H7 (cell line): ENCODE measurements around the gene SLC9A8. TPM values are rescaled to one million over a fixed set of nuclear protein-coding genes. Genes with fewer than 3 reads are reported as not detected.
"Not testable (repeated sequence)": the region's sequence is repeated elsewhere in the genome, so short reads cannot be mapped to it uniquely, and the experiment has no call there.

Experiments
- DNase-seq: peaks from one replicate; pipeline ENCODE4 v3.0.0; 2012
- H3K27me3 ChIP-seq: 2 replicates; pipeline ENCODE4 v1.6.0; 2011; ENCODE audit warnings: mild to moderate bottlenecking, low read length; ENCODE audit not compliant: control insufficient read depth, insufficient read depth
- H3K36me3 ChIP-seq: replicated peaks from 2 replicates; pipeline ENCODE4 v1.5.1; 2011; ENCODE audit warnings: low read length; ENCODE audit not compliant: control insufficient read depth, insufficient read depth
- H3K4me3 ChIP-seq: 2 replicates; pipeline ENCODE4 v1.5.1; 2011; ENCODE audit warnings: low read depth, mild to moderate bottlenecking, control low read depth, low read length, moderate library complexity; ENCODE audit not compliant: insufficient read depth
- total RNA-seq: library from RNA; depleted of rRNA; stranded (reverse); fragments of >200 nt; shearing (Covaris generic); gene quantifications from 2 replicates; pipeline ENCODE4 v1.2.3, GENCODE V29; 2014

Gene SLC9A8
- total RNA-seq, 1 experiment from 2014 or later, result 6.7 TPM

DNA sequence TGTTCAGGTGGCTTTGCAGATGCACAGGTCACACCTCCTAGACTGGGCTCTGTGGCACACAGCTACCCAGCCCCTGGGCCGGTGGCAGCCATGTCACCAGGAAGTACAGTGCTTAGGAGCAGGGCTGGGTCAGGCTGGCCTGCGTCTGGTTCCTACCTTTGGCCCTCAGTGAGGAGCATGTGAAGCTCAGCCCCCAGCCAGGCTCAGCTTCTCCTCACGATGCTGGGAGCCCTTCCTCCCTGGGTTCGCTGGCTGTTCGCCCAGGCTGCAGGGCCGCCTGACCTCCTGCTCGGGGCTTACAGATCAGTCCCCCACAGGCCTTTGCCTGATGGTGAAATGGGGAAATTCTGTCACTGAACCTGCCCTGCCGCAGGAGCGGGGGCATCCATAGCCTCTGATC is 79.6 kb downstream of the SLC9A8 start:
- DNase-seq, result peak; percentile 48
- H3K27me3 ChIP-seq, result no peaks in the 10 kb centered on the region
- no peak overlapping the region for H3K4me3 ChIP-seq
- H3K36me3 ChIP-seq, result no peaks in the 10 kb centered on the region; the same call in 1 of the 2 replicates

DNA sequence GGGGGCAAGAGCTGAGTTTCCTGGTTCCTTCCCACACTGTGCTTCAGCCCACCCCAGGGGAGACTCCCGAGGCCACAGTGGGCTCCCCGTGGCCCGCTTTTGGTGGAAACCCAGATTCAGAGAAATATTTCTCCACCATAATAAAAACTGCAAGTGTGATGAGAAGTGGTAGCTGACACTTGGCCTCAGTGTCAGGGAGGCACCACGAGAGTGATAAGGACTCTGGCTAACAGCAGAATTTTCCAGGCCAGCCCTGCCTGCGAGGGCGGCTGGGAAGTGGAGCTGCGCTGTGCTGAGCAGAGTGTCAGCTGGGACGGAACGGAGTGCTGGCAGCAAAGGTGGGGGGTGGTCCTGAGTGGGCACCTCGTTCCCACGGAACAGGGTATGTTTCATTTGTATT is 80.2 kb downstream of the SLC9A8 start:
- no peaks in the 10 kb centered on the region; the same call in 1 of the 2 replicates for H3K36me3 ChIP-seq
- no peaks in the 10 kb centered on the region for H3K27me3 ChIP-seq
- DNase-seq, result peak; percentile 35
- no peak overlapping the region for H3K4me3 ChIP-seq

- H3K27me3 ChIP-seq, result no peaks in the 10 kb centered on the region
Observed at GRCh38 chr20:49893242-49894072, 80.8 kb downstream of the SLC9A8 start.

DNA sequence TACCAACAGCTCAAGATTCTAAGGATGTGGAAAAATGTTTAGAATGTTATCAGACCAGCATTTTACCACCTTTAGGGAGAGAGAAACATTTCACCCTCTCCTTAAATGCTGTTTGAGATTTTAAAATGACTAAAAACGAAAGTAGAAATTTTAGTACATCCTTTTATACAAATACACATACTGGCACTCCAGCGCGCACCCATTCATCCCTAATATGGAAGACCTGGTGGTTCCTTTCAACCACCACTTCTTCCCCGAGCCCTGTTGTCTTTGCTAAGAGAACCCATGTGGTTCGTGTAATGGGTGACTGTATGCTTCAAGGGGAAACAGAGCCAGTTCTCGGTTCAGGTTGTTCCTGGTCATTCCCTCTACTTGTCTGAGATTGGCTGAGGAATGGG is 81.4 kb downstream of the SLC9A8 start:
- no peaks in the 10 kb centered on the region for H3K36me3 ChIP-seq
- H3K4me3 ChIP-seq, result no peak overlapping the region
- no peaks in the 10 kb centered on the region for H3K27me3 ChIP-seq
- DNase-seq, result peak; percentile 25

More at GRCh38 chr20:49893242-49894072, 80.8 kb downstream of the SLC9A8 start:
- no peaks in the 10 kb centered on the region for H3K36me3 ChIP-seq
- no peak overlapping the region for H3K4me3 ChIP-seq
- DNase-seq, result peak; percentile 33

- H3K36me3 ChIP-seq, DNase-seq, H3K4me3 ChIP-seq, H3K27me3 ChIP-seq: not testable (repeated sequence)
Observed at GRCh38 chr20:49895474-49896093, 83.0 kb downstream of the SLC9A8 start.

- Histone ChIP-seq H3K4me3 (no peak overlapping the region), H3K36me3 (no peaks in the 10 kb centered on the region), H3K27me3 (no peaks in the 10 kb centered on the region)
- DNase-seq, result no peak
Observed at GRCh38 chr20:49896204-49896603, 83.6 kb downstream of the SLC9A8 start.

- Histone ChIP-seq H3K36me3 (peaks cover 4% of the 10 kb centered on the region), H3K27me3 (no peaks in the 10 kb centered on the region), H3K4me3 (no peak overlapping the region)
- peak; percentile 17 for DNase-seq
Observed at GRCh38 chr20:49899541-49900383, 87.1 kb downstream of the SLC9A8 start.

- no peak for DNase-seq
- Histone ChIP-seq H3K27me3 (no peaks in the 10 kb centered on the region), H3K36me3 (peaks cover 4% of the 10 kb centered on the region), H3K4me3 (no peak overlapping the region)
Observed at GRCh38 chr20:49901588-49901987, 89.0 kb downstream of the SLC9A8 start.

DNA sequence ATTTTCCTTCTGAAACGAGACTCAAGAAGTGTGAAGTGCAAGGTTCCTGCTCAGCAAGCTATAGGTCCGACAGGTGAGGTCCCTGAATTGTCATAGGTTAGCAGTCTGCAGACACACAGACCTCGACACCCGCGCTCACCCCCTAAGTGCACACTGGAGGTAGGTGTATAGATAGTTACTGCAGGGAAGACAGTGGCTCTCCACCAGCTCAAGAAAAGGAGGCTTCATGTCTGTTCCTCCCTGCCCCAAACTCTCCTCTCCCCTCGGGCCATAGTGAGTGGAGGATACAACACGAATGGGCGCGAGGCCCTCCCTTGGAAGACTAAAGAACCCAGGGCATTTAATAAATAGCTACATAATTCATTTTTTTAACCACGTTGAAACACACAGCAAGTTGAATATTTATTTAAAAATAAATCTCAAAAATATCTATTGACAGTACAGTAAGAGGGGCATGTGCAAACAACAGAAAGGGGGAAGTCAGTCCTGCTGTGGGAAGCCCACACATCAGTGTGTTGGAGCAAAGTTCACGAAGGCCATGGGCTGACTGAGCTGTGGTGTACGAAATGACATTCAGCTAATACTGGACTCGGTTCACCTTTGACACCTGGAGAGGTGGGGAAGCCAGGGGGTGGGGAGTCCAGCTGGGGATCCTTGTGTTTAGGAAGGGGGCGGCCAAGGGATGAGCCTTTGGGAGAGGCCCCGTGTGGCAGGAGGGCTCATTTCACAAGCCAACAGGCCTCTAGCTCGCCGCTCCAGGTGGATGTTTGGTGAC is 92.0 kb downstream of the SLC9A8 start:
- DNase-seq, result no peak
- H3K4me3 ChIP-seq, result no peak overlapping the region
- H3K36me3 ChIP-seq, result peaks cover 6% of the 10 kb centered on the region
- no peaks in the 10 kb centered on the region for H3K27me3 ChIP-seq

DNA sequence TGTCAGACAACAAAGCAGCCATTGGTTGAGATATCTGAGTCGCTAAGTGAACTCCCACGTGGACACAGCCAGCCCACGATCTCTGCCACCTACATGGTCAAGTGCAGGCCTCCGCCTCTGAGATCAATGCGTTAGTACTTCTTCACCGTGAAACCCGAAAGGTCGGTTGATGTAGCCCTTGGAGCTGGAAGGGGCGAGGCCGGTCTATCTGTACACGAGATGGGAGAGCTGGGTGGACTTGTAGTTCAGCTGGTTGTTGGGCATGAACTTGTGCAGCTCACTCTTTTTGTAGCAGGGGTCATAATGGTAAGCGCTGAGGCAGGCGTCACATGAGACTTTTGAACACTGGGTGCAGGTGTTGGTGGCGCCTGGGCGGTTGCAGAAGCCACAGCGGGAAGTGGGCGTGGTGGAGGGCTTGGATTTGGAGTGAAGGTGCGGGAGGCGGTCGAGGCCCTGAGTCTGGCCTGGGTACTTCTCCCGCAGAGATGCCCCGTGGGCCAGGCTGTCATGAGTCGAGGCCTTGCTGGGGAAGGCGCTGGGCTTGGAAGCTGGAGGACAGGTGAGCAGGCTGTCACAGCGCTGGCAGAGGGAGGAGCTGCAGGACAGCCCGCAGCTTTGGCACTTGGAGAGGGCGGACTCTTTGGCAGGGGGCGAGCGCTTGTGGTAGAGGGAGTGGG is 92.9 kb downstream of the SLC9A8 start:
- Histone ChIP-seq H3K4me3 (no peak overlapping the region), H3K36me3 (peaks cover 6% of the 10 kb centered on the region), H3K27me3 (no peaks in the 10 kb centered on the region)
- DNase-seq, result peak; percentile 39

DNA sequence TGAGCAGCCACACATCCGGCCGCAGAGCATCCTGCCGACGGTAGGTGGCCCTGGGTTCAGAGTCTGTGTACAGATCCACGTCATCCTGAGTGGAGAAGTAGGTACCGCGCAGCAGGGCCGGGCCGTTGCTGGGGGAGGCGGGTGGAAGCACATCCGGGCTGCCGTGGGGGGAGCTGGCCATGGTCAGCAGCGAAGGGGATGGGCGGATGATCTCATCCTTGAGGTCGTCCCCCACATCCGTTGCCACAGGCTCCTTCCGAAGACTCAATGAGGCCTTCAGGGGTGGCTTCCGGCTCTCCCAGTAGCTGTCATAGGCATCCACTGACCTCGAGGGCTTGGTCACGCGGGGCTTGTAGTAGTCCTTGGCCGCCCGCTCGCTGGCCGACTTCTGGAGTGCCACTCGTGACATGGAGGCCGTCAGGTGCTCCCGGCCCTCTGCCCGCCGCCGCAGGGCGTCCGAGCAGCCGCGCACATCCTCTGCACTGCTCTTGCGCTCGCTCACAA is 93.5 kb downstream of the SLC9A8 start:
- Histone ChIP-seq H3K4me3 (no peak overlapping the region), H3K36me3 (peaks cover 6% of the 10 kb centered on the region), H3K27me3 (no peaks in the 10 kb centered on the region)
- no peak for DNase-seq

DNA sequence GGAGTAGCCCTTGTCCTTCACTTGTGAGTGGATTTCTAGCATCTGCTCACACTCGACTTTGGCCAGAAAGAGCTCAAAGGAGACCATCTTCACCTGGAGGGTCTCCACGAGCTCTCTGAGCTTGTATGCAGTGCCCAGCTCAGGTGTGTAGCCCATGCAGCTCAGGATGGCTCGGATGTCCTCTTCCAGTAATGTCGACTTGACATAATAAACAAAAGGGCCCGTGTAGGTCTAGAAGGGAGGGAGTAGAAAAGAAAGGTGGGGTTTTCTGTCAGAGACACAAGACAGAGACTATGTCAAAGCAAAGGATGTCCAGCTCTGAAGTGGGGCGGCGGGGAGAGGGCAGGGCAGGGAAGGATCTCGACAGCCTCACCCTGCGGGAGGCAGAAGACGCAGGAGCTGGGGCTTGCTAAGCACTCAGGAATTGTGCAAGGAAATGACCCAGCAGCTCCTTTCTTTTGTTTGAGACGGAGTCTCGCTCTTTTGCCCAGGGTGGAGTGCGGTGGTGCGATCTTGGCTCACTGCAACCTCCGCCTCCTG is 94.1 kb downstream of the SLC9A8 start:
- peaks cover 6% of the 10 kb centered on the region for H3K36me3 ChIP-seq
- peak; percentile 21 for DNase-seq
- no peak overlapping the region for H3K4me3 ChIP-seq
- H3K27me3 ChIP-seq, result no peaks in the 10 kb centered on the region
